OCI-LY3 (cell line): ENCODE results near the gene TERF2IP.

ENCODE experiments used
- H2AFZ ChIP-seq: fragments of 200-600, 300-600 bp; shearing (Covaris generic); 2 replicates; pipeline ENCODE4 v1.6.0; 2014; ENCODE audit warnings: antibody characterized with exemption, low read depth, low read length
- H3K27ac ChIP-seq: fragments of 200-600, 300-600 bp; sonication (generic); 2 replicates; pipeline ENCODE4 v1.5.1; 2014; ENCODE audit warnings: mild to moderate bottlenecking, low read length, moderate library complexity, mixed read lengths
- H3K27me3 ChIP-seq: fragments of 200-600, 300-600 bp; sonication (generic); 2 replicates; pipeline ENCODE4 v1.6.1; 2014; ENCODE audit warnings: low read depth, low read length, mixed read lengths
- H3K36me3 ChIP-seq: fragments of 200-600, 300-600 bp; sonication (generic); replicated peaks from 2 replicates; pipeline ENCODE3; 2014; ENCODE audit warnings: low read depth, low read length, mixed read lengths
- H3K4me1 ChIP-seq: fragments of 300-600, 200-600 bp; sonication (generic); 2 replicates; pipeline ENCODE4 v1.6.1; 2014; ENCODE audit warnings: low read length, mixed read lengths
- H3K4me2 ChIP-seq: fragments of 200-600, 300-600 bp; sonication (generic); 2 replicates; pipeline ENCODE4 v1.6.1; 2014; ENCODE audit warnings: low read length, mixed read lengths
- H3K4me3 ChIP-seq: fragments of 300-600, 200-600 bp; sonication (generic); 2 replicates; pipeline ENCODE4 v1.5.1; 2014; ENCODE audit warnings: antibody characterized with exemption, mild to moderate bottlenecking, low read length, moderate library complexity
- H3K79me2 ChIP-seq: fragments of 300-600, 200-600 bp; shearing (Covaris generic); 2 replicates; pipeline ENCODE4 v1.6.1; 2014; ENCODE audit warnings: mild to moderate bottlenecking, low read length, mixed read lengths
- H3K9ac ChIP-seq: fragments of 300-600, 200-600 bp; shearing (Covaris generic); 2 replicates; pipeline ENCODE4 v1.6.0; 2014; ENCODE audit warnings: mild to moderate bottlenecking, low read length, moderate library complexity
- H3K9me3 ChIP-seq: fragments of 200-600, 300-600 bp; shearing (Covaris generic); 2 replicates; pipeline ENCODE4 v1.6.1; 2014; ENCODE audit warnings: low read length, mixed read lengths; ENCODE audit not compliant: insufficient read depth
- H4K20me1 ChIP-seq: fragments of 200-600, 300-600 bp; sonication (generic); 2 replicates; pipeline ENCODE4 v1.6.1; 2016; ENCODE audit warnings: low read length, mixed read lengths; ENCODE audit not compliant: insufficient read depth
- CTCF ChIP-seq: fragments of 200-600, 300-600 bp; sonication (generic); IDR thresholded peaks from 2 replicates; pipeline ENCODE4 v1.5.1; 2014; ENCODE audit warnings: antibody characterized with exemption, low read length, low read depth
- EZH2phosphoT487 ChIP-seq: fragments of 200-600 bp; shearing (Covaris generic); IDR thresholded peaks from 2 replicates; pipeline ENCODE4 v1.6.1; 2018; ENCODE audit warnings: antibody characterized with exemption, mixed run types, low read depth

Gene TERF2IP

GRCh38 chr16:75622761-75623605, 24.6 kb upstream of the TERF2IP start, which contains the start of gene ADAT1:
Gene ADAT1, minus strand, starts transcription at chr16:75623281. Its CDS starts 2,482 bp downstream, at chr16:75620799.
- H3K9ac ChIP-seq: peak within 1 kb of the TSS; percentile 85
- H3K9me3 ChIP-seq: no peaks in the 10 kb centered on the region
- no peak for TF ChIP-seq EZH2phosphoT487
- TF ChIP-seq CTCF: no peak
- H3K79me2 ChIP-seq: peaks cover 13% of the 10 kb centered on the region
- no peaks in the 10 kb centered on the region for H4K20me1 ChIP-seq
- no peaks in the 10 kb centered on the region for H3K27me3 ChIP-seq
- H3K27ac ChIP-seq: peak within 1 kb of the TSS; percentile 34
- peak within 1 kb of the TSS; percentile 87 for H3K4me3 ChIP-seq
- H2AFZ ChIP-seq: peak within 1 kb of the TSS; percentile 51
- H3K36me3 ChIP-seq: peaks cover 44% of the 10 kb centered on the region
- H3K4me2 ChIP-seq: peak within 1 kb of the TSS; percentile 84
- H3K4me1 ChIP-seq: peaks cover 11% of the 10 kb centered on the region

DNA sequence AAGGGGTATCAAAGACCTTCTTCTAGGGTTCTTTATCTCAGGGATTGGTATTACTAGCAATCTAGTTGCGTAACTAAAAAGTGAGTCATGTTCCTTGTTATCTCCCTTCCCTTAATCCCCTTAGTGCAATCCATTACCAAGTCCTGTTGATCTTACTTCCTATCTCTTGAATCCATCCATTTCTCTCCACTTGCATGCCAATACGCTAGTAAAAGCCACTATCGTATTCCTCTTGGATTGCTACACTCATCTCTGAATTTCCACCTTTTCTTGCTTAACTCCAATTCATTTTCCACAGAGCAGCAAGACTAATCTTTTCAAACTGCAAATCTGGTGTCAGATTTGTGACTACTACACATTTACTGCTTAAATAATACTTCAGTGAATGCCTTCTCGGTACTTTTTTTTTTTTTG, 22.6 kb upstream of the TERF2IP start:
- no peaks in the 10 kb centered on the region for H4K20me1 ChIP-seq
- H3K9me3 ChIP-seq: no peaks in the 10 kb centered on the region
- H3K36me3 ChIP-seq: peaks cover 50% of the 10 kb centered on the region
- no peaks in the 10 kb centered on the region for H3K27me3 ChIP-seq
- H2AFZ ChIP-seq: no peak overlapping the region
- no peak overlapping the region for H3K27ac ChIP-seq
- no peak overlapping the region for H3K9ac ChIP-seq
- H3K4me2 ChIP-seq: no peak overlapping the region
- H3K4me1 ChIP-seq: peaks cover 11% of the 10 kb centered on the region
- H3K79me2 ChIP-seq: peaks cover 13% of the 10 kb centered on the region
- no peak for TF ChIP-seq CTCF
- no peak for TF ChIP-seq EZH2phosphoT487
- H3K4me3 ChIP-seq: no peak overlapping the region

- Histone ChIP-seq H3K27ac (no peak overlapping the region), H3K27me3 (no peaks in the 10 kb centered on the region), H3K4me2 (no peak overlapping the region), H3K9me3 (no peaks in the 10 kb centered on the region), H4K20me1 (no peaks in the 10 kb centered on the region), H3K4me1 (peaks cover 8% of the 10 kb centered on the region), H2AFZ (no peak overlapping the region), H3K36me3 (peaks cover 59% of the 10 kb centered on the region), H3K79me2 (peaks cover 11% of the 10 kb centered on the region), H3K9ac (no peak overlapping the region), H3K4me3 (no peak overlapping the region)
- TF ChIP-seq CTCF (no peak), EZH2phosphoT487 (no peak)
Observed at GRCh38 chr16:75626806-75627205, 20.8 kb upstream of the TERF2IP start.

- Histone ChIP-seq H3K4me3 (no peak overlapping the region), H3K27me3 (no peaks in the 10 kb centered on the region), H3K4me2 (no peak overlapping the region), H3K36me3 (peaks cover 66% of the 10 kb centered on the region), H3K9ac (no peak overlapping the region), H3K4me1 (peaks cover 3% of the 10 kb centered on the region; the same call in 1 of the 2 replicates), H3K9me3 (no peaks in the 10 kb centered on the region), H2AFZ (no peak overlapping the region), H3K27ac (no peak overlapping the region), H4K20me1 (no peaks in the 10 kb centered on the region), H3K79me2 (peaks cover under 1% of the 10 kb centered on the region; the same call in 1 of the 2 replicates)
- no peak for TF ChIP-seq EZH2phosphoT487
- no peak for TF ChIP-seq CTCF
Observed at GRCh38 chr16:75627851-75628250, 19.7 kb upstream of the TERF2IP start.
